HEK293 (cell line): Measurements from ENCODE around the gene B4GALNT3.

ENCODE experiments used
- CTCF ChIA-PET: fragments of 350-600 bp; formaldehyde crosslinking; extraction: SDS; loops from one replicate; lab custom pipeline; 2021; ENCODE audit warnings: antibody characterized with exemption; lab: Yijun Ruan, JAX
- POLR2A ChIA-PET: fragments of 300-600 bp; formaldehyde crosslinking; extraction: SDS; loops from one replicate; lab custom pipeline; 2020; ENCODE audit warnings: antibody characterized with exemption, inconsistent platforms; lab: Yijun Ruan, JAX
- H3K27ac ChIP-seq: fragments of 200-500 bp; sonication (Bioruptor generic); 2 replicates; pipeline ENCODE4 v1.5.1; 2014; ENCODE audit warnings: low read depth, low read length, control low read depth, inconsistent platforms; ENCODE audit errors: extremely low read depth
- H3K36me3 ChIP-seq, 2 experiments: fragments of 200-500 bp in 1 of 2; sonication (Bioruptor generic) in 1 of 2; 1 replicate in 1 of 2; 2 replicates in 1 of 2; pipeline ENCODE4 v1.5.1; 2014 to 2017; ENCODE audit warnings: inconsistent platforms in 2 of 2, low read length in 2 of 2; ENCODE audit not compliant: control insufficient read depth in 2 of 2, insufficient read depth in 1 of 2
- H3K4me1 ChIP-seq: fragments of 200-500 bp; sonication (Bioruptor generic); 2 replicates; pipeline ENCODE4 v1.5.1; 2014; ENCODE audit warnings: mild to moderate bottlenecking, low read length, inconsistent platforms; ENCODE audit not compliant: control insufficient read depth, insufficient read depth
- H3K4me3 ChIP-seq: 2 replicates; pipeline ENCODE4 v1.5.1; 2011; ENCODE audit warnings: low read depth, mild to moderate bottlenecking, control low read depth, low read length, moderate library complexity
- H3K9me3 ChIP-seq: fragments of 200-500 bp; sonication (Bioruptor generic); 2 replicates; pipeline ENCODE4 v1.5.1; 2014; ENCODE audit warnings: low read depth, low read length, inconsistent platforms; ENCODE audit not compliant: control insufficient read depth, insufficient read depth
- BCL11A ChIP-seq: fragments of 450-650 bp; formaldehyde crosslinking; IDR thresholded peaks from 2 replicates; pipeline ENCODE4 v1.5.1; 2016; ENCODE audit warnings: low read depth, missing biosample characterization, missing genetic modification characterization
- GLIS2 ChIP-seq: fragments of 450-650 bp; formaldehyde crosslinking; IDR thresholded peaks from 2 replicates; pipeline ENCODE4 v1.5.1; 2016; ENCODE audit warnings: missing biosample characterization, missing genetic modification characterization
- IKZF3 ChIP-seq: fragments of 450-650 bp; IDR thresholded peaks from 2 replicates; pipeline ENCODE4 v1.5.0; 2018; ENCODE audit warnings: missing biosample characterization, mild to moderate bottlenecking, missing genetic modification characterization, moderate library complexity
- PRDM10 ChIP-seq: fragments of 450-650 bp; formaldehyde crosslinking; IDR thresholded peaks from 2 replicates; pipeline ENCODE4 v1.5.1; 2016; ENCODE audit warnings: missing biosample characterization, missing genetic modification characterization
- REST ChIP-seq: fragments of 450-650 bp; formaldehyde crosslinking; IDR thresholded peaks from 2 replicates; pipeline ENCODE4 v1.5.1; 2016; ENCODE audit warnings: missing biosample characterization, missing genetic modification characterization
- YY2 ChIP-seq: fragments of 450-650 bp; formaldehyde crosslinking; IDR thresholded peaks from 2 replicates; pipeline ENCODE4 v1.5.1; 2016; ENCODE audit warnings: missing biosample characterization, missing genetic modification characterization
- ZBTB48 ChIP-seq: fragments of 450-650 bp; formaldehyde crosslinking; IDR thresholded peaks from 2 replicates; pipeline ENCODE4 v1.5.1; 2016; ENCODE audit warnings: missing biosample characterization, missing genetic modification characterization
- ZFP41 ChIP-seq: fragments of 450-650 bp; formaldehyde crosslinking; IDR thresholded peaks from 2 replicates; pipeline ENCODE4 v1.5.1; 2016; ENCODE audit warnings: missing biosample characterization, missing genetic modification characterization, borderline replicate concordance
- ZNF112 ChIP-seq: fragments of 450-650 bp; formaldehyde crosslinking; IDR thresholded peaks from 2 replicates; pipeline ENCODE4 v1.5.0; 2017; ENCODE audit warnings: missing biosample characterization, missing genetic modification characterization
- ZNF138 ChIP-seq: fragments of 450-650 bp; formaldehyde crosslinking; IDR thresholded peaks from 2 replicates; pipeline ENCODE4 v1.5.1; 2016; ENCODE audit warnings: missing biosample characterization, missing genetic modification characterization, borderline replicate concordance
- ZNF174 ChIP-seq: fragments of 450-650 bp; formaldehyde crosslinking; IDR thresholded peaks from 2 replicates; pipeline ENCODE4 v1.5.0; 2017; ENCODE audit warnings: missing biosample characterization, mild to moderate bottlenecking, missing genetic modification characterization
- ZNF223 ChIP-seq: fragments of 450-650 bp; formaldehyde crosslinking; IDR thresholded peaks from 2 replicates; pipeline ENCODE4 v1.5.1; 2016; ENCODE audit warnings: missing biosample characterization, missing genetic modification characterization
- ZNF37A ChIP-seq: fragments of 450-650 bp; IDR thresholded peaks from 2 replicates; pipeline ENCODE4 v1.5.1; 2018; ENCODE audit warnings: missing biosample characterization, missing genetic modification characterization
- ZNF391 ChIP-seq: fragments of 450-650 bp; formaldehyde crosslinking; IDR thresholded peaks from 2 replicates; pipeline ENCODE4 v1.5.1; 2016; ENCODE audit warnings: low read depth, missing biosample characterization, missing genetic modification characterization, borderline replicate concordance
- ZNF433 ChIP-seq: fragments of 450-650 bp; formaldehyde crosslinking; IDR thresholded peaks from 2 replicates; pipeline ENCODE4 v1.5.1; 2016; ENCODE audit warnings: missing biosample characterization, missing genetic modification characterization, low read depth
- ZNF501 ChIP-seq: fragments of 450-650 bp; formaldehyde crosslinking; IDR thresholded peaks from 2 replicates; pipeline ENCODE4 v1.5.1; 2016; ENCODE audit warnings: missing biosample characterization, missing genetic modification characterization
- ZNF555 ChIP-seq: fragments of 450-650 bp; formaldehyde crosslinking; conservative IDR thresholded peaks from 2 replicates; pipeline ENCODE4 v1.5.1; 2017; ENCODE audit warnings: missing biosample characterization, mild to moderate bottlenecking, missing genetic modification characterization, inconsistent platforms
- ZNF621 ChIP-seq: fragments of 450-650 bp; formaldehyde crosslinking; IDR thresholded peaks from 2 replicates; pipeline ENCODE4 v1.5.1; 2017; ENCODE audit warnings: missing biosample characterization, missing genetic modification characterization
- ZNF624 ChIP-seq: fragments of 450-650 bp; formaldehyde crosslinking; IDR thresholded peaks from 2 replicates; pipeline ENCODE4 v1.5.1; 2017; ENCODE audit warnings: missing biosample characterization, missing genetic modification characterization
- ZNF670 ChIP-seq: fragments of 450-650 bp; formaldehyde crosslinking; IDR thresholded peaks from 2 replicates; pipeline ENCODE4 v1.5.1; 2016; ENCODE audit warnings: missing biosample characterization, missing genetic modification characterization, low read depth
- ZNF792 ChIP-seq: fragments of 450-650 bp; formaldehyde crosslinking; IDR thresholded peaks from 2 replicates; pipeline ENCODE4 v1.5.1; 2016; ENCODE audit warnings: missing biosample characterization, missing genetic modification characterization

B4GALNT3 gene

GRCh38 chr12:597926-598568 lies 138.3 kb downstream of the B4GALNT3 start:
- CTCF ChIA-PET = interaction anchor here (0.5 to 2.1 kb wide), 3 partner anchors 28 to 216 kb away, joined by 3 to 6 read pairs (median 5); no protein-coding TSS in a partner anchor
- H3K27ac ChIP-seq = no peak overlapping the region
- no peak overlapping the region for H3K4me3 ChIP-seq
- H3K9me3 ChIP-seq = no peaks in the 10 kb centered on the region
- H3K4me1 ChIP-seq = no peaks in the 10 kb centered on the region
- POLR2A ChIA-PET = interaction anchor here (0.6 kb wide), 1 partner anchor 80 kb away, joined by 3 read pairs; no protein-coding TSS in a partner anchor
- TF ChIP-seq ZNF433 (tag by site-specific recombination) (no peak), PRDM10 (tag by site-specific recombination) (0 out of 2 replicates have a peak, but pooled peaks have one; percentile 21)
- no peaks in the 10 kb centered on the region for H3K36me3 ChIP-seq

- H3K4me3 ChIP-seq = no peak overlapping the region
- ChIA-PET POLR2A (no interaction called here), CTCF (no interaction called here)
- no peaks in the 10 kb centered on the region for H3K9me3 ChIP-seq
- no peaks in the 10 kb centered on the region for H3K4me1 ChIP-seq
- no peaks in the 10 kb centered on the region for H3K36me3 ChIP-seq
- no peak overlapping the region for H3K27ac ChIP-seq
- TF ChIP-seq ZNF37A (tag by site-specific recombination) (no peak), ZNF223 (no peak), IKZF3 (tag by site-specific recombination) (no peak), ZNF624 (no peak), ZNF138 (tag by site-specific recombination) (no peak), ZNF391 (no peak), ZNF792 (tag by site-specific recombination) (no peak), ZNF670 (tag by site-specific recombination) (no peak), ZNF501 (tag by site-specific recombination) (no peak), YY2 (tag by site-specific recombination) (no peak), ZNF555 (tag by site-specific recombination) (no peak), ZBTB48 (tag by site-specific recombination) (no peak)
These were observed 140.0 kb downstream of the B4GALNT3 start for GRCh38 chr12:599756-600155.

GRCh38 chr12:601976-602699 lies 142.4 kb downstream of the B4GALNT3 start:
- ChIA-PET POLR2A (no interaction called here), CTCF (no interaction called here)
- no peaks in the 10 kb centered on the region for H3K9me3 ChIP-seq
- no peak overlapping the region for H3K27ac ChIP-seq
- H3K4me1 ChIP-seq = no peaks in the 10 kb centered on the region
- TF ChIP-seq BCL11A (tag by site-specific recombination) = no peak
- TF ChIP-seq ZFP41 (tag by site-specific recombination) = no peak
- no peak for TF ChIP-seq REST (tag by site-specific recombination)
- no peak for TF ChIP-seq GLIS2 (tag by site-specific recombination)
- no peak for TF ChIP-seq ZNF621 (tag by site-specific recombination)
- no peak for TF ChIP-seq ZNF174
- TF ChIP-seq ZNF112 (tag by site-specific recombination) = no peak
- no peaks in the 10 kb centered on the region for H3K36me3 ChIP-seq
- no peak overlapping the region for H3K4me3 ChIP-seq
